Activated CD8-positive, alpha-beta T cell treated with anti-CD3 and anti-CD28 coated beads for 36 hours (primary cell): Measurements from ENCODE around the gene GALNT16. TPM values are rescaled to one million over a fixed set of nuclear protein-coding genes. Genes with fewer than 3 reads are reported as not detected.
A peak's percentile ranks its signal among the peaks of the same experiment; 100 is the strongest.

Experiments
- ATAC-seq: fragments of 200-7000 bp; cut with Tn5 transposase; one replicate; pipeline ENCODE4 v1.10.0; 2021; ENCODE audit warnings: mild to moderate bottlenecking, moderate library complexity
- CTCF ChIA-PET: fragments of 350-600 bp; sonication (Branson Sonifier 250); formaldehyde crosslinking; loops from one replicate; lab custom pipeline; 2021; ENCODE audit warnings: antibody characterized with exemption; lab: Charles Lee
- POLR2A ChIA-PET: fragments of 350-600 bp; sonication (Branson Sonifier 250); formaldehyde crosslinking; loops from one replicate; lab custom pipeline; 2021; ENCODE audit warnings: antibody characterized with exemption; lab: Charles Lee
- DNase-seq: peaks from one replicate; pipeline ENCODE4 v3.0.0-alpha.2; 2020
- H3K27ac Mint-ChIP-seq: one replicate; pipeline ENCODE4 v1.8.0; 2021; ENCODE audit warnings: mild to moderate bottlenecking, mixed read lengths
- H3K27me3 Mint-ChIP-seq: one replicate; pipeline ENCODE4 v1.8.0; 2021; ENCODE audit warnings: mixed read lengths
- H3K36me3 Mint-ChIP-seq: one replicate; pipeline ENCODE4 v1.8.0; 2021; ENCODE audit warnings: low read depth, mixed read lengths
- H3K4me1 Mint-ChIP-seq: one replicate; pipeline ENCODE4 v1.8.0; 2021; ENCODE audit warnings: low read depth, mixed read lengths
- H3K4me3 Mint-ChIP-seq: one replicate; pipeline ENCODE4 v1.8.0; 2021; ENCODE audit warnings: mild to moderate bottlenecking, moderate library complexity, mixed read lengths
- H3K9me3 Mint-ChIP-seq: one replicate; pipeline ENCODE4 v1.8.0; 2021; ENCODE audit warnings: mixed read lengths
- intact Hi-C: fragments of 100-400 bp; cut with micrococcal nuclease; formaldehyde crosslinking; loops from one replicate; pipeline ENCODE4 v1.10.0; 2022
- total RNA-seq, 2 experiments: library from RNA; stranded (reverse); gene quantifications; one replicate each; pipeline ENCODE4 v1.2.3, GENCODE V29; 2021
- TF ChIP-seq, protein P1 (sequence below): fragments of 200-600 bp; IDR thresholded peaks from one replicate; pipeline ENCODE4 v1.8.0; 2022; ENCODE audit warnings: antibody characterized with exemption, mild to moderate bottlenecking

The GALNT16 gene
- total RNA-seq, 2 experiments from 2014 or later: not detected

DNA sequence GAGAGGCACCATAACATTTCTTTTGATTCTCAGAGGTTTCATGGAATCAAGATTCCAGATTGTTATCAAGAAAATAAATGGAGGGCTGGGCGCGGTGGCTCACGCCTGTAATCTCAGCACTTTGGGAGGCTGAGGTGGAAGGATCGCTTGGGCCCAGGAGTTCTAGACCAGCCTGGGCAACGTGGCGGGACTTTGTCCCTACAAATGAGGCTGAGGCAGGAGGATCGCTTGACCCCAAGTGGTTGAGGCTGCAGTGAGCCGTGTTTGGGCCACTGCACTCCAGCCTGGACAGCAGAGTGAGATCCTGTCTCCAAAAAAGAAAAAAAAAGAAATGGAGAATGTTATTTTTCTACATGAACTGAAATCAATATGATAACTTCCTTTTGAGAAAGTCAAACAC is 139.8 kb downstream of the GALNT16 start:
- Mint-ChIP-seq H3K27ac (no peak overlapping the region), H3K36me3 (peaks cover 47% of the 10 kb centered on the region), H3K4me1 (peaks cover 55% of the 10 kb centered on the region), H3K9me3 (peaks cover 2% of the 10 kb centered on the region), H3K27me3 (no peaks in the 10 kb centered on the region), H3K4me3 (peak overlapping the region; percentile 98)
- ChIA-PET CTCF (no interaction called here), POLR2A (interaction anchor here (4.7 kb wide), 1 partner anchor 41 kb away, joined by 20 read pairs; no protein-coding TSS in a partner anchor)
- DNase-seq: no peak
- TF ChIP-seq, protein P1, sequence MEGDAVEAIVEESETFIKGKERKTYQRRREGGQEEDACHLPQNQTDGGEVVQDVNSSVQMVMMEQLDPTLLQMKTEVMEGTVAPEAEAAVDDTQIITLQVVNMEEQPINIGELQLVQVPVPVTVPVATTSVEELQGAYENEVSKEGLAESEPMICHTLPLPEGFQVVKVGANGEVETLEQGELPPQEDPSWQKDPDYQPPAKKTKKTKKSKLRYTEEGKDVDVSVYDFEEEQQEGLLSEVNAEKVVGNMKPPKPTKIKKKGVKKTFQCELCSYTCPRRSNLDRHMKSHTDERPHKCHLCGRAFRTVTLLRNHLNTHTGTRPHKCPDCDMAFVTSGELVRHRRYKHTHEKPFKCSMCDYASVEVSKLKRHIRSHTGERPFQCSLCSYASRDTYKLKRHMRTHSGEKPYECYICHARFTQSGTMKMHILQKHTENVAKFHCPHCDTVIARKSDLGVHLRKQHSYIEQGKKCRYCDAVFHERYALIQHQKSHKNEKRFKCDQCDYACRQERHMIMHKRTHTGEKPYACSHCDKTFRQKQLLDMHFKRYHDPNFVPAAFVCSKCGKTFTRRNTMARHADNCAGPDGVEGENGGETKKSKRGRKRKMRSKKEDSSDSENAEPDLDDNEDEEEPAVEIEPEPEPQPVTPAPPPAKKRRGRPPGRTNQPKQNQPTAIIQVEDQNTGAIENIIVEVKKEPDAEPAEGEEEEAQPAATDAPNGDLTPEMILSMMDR: no peak
- ATAC-seq: no peak
- intact Hi-C loops: no loop called here

DNA sequence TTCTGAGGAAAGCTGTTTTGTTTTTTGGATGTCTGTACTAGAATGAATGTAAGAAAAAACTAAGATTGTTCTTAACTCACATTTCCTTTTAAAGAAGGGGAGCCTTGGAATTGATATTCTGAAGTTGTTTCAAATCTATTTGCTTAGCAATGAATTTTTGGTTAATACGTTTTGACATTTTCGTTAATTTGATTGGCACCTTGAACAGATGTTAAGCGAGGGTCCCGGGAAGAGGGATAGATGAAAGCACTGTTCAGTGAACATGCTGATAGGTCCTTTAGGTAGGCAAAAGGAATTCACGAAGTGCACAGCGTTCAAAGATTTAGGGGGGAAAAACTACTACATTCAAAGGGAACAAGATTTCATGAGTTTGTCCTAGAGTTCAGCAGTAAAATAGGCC is 140.2 kb downstream of the GALNT16 start:
- ATAC-seq (no peak), DNase-seq (no peak)
- TF ChIP-seq, protein P1: no peak
- POLR2A ChIA-PET: no interaction called here
- H3K4me3 Mint-ChIP-seq: peak overlapping the region; percentile 98
- peaks cover 4% of the 10 kb centered on the region for H3K9me3 Mint-ChIP-seq
- H3K27ac Mint-ChIP-seq: no peak overlapping the region
- no peaks in the 10 kb centered on the region for H3K27me3 Mint-ChIP-seq
- H3K36me3 Mint-ChIP-seq: peaks cover 46% of the 10 kb centered on the region
- CTCF ChIA-PET: no interaction called here
- intact Hi-C loops: no loop called here
- peaks cover 54% of the 10 kb centered on the region for H3K4me1 Mint-ChIP-seq

DNA sequence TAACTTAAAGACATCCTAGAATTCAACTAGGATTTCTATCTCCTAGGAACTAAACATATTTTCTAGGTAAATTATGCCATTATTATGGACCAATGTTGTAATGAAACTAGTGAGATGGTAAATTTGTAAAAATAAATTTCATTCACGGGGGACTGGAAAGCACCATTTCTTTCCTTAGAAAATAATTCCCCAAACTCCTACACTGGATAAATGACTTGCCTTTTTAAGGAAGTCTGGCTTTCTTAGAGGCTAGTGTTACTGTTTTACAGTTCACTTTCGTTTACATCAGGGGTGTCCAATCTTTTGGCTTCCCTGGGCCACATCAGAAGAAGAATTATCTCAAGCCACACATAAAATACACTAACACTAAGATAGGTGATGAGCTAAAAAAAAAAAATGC is 141.9 kb downstream of the GALNT16 start:
- CTCF ChIA-PET: interaction anchor here (0.9 to 1.0 kb wide), 3 partner anchors 9 to 11 kb away, joined by 3 read pairs; no protein-coding TSS in a partner anchor
- TF ChIP-seq, protein P1: no peak
- ATAC-seq (no peak), DNase-seq (no peak)
- Mint-ChIP-seq H3K4me1 (peaks cover 48% of the 10 kb centered on the region), H3K9me3 (peaks cover 4% of the 10 kb centered on the region), H3K27me3 (no peaks in the 10 kb centered on the region), H3K27ac (no peak overlapping the region), H3K36me3 (peaks cover 30% of the 10 kb centered on the region), H3K4me3 (no peak overlapping the region)
- POLR2A ChIA-PET: interaction anchor here (1.3 kb wide), 1 partner anchor 13 kb away, joined by 3 read pairs; no protein-coding TSS in a partner anchor
- intact Hi-C loops: no loop called here

DNA sequence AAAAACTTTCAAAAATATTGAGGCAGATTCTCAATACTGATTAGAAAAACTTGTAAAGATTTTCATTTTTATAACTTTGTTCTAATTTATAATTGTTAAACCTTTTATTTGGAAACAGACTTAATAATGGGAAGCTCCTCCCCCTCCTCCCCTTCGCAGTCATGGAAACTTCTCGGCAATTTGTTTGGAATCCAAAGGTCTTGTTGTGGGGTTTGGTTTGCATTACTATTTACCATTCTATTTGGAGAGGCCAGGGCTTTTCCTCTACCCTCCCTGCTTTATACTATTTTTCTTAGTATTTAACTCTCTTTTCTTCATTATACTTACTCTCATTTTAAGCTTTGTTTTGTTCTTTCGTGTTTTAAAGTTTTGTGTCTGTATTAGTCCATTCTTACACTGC is 144.5 kb downstream of the GALNT16 start:
- TF ChIP-seq, protein P1: no peak
- H3K27me3 Mint-ChIP-seq: no peaks in the 10 kb centered on the region
- H3K36me3 Mint-ChIP-seq: peaks cover 18% of the 10 kb centered on the region
- ATAC-seq: no peak
- ChIA-PET CTCF (interaction anchor here (1.2 kb wide), 1 partner anchor 20 kb away, joined by 4 read pairs; no protein-coding TSS in a partner anchor), POLR2A (no interaction called here)
- DNase-seq: no peak
- H3K4me1 Mint-ChIP-seq: peaks cover 51% of the 10 kb centered on the region
- H3K9me3 Mint-ChIP-seq: peaks cover 4% of the 10 kb centered on the region
- H3K27ac Mint-ChIP-seq: no peak overlapping the region
- no peak overlapping the region for H3K4me3 Mint-ChIP-seq
- intact Hi-C loops: no loop called here

DNA sequence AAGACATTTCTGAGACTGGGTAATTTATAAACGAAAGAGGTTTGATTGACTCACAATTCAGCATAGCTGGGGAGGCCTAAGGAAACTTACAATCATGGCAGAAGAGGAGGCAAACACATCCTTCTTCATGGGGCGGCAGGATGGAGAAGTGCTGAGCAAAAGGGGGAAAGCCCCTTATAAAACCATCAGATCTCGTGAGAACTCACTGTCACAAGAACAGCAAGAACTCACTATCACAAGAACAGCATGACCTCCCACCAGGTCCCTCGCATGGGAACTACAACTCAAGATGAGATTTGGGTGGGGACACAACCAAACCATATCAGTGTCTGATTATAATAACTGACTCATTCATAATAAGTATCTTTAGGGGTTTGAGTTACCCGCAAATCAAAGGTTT is 144.9 kb downstream of the GALNT16 start:
- DNase-seq (no peak), ATAC-seq (no peak)
- H3K36me3 Mint-ChIP-seq: peaks cover 18% of the 10 kb centered on the region
- TF ChIP-seq, protein P1: no peak
- intact Hi-C loops: no loop called here
- H3K4me1 Mint-ChIP-seq: peaks cover 47% of the 10 kb centered on the region
- H3K9me3 Mint-ChIP-seq: peaks cover 4% of the 10 kb centered on the region
- CTCF ChIA-PET: interaction anchor here (1.2 kb wide), 1 partner anchor 20 kb away, joined by 4 read pairs; no protein-coding TSS in a partner anchor
- H3K27ac Mint-ChIP-seq: no peak overlapping the region
- no peaks in the 10 kb centered on the region for H3K27me3 Mint-ChIP-seq
- POLR2A ChIA-PET: interaction anchor here (0.6 kb wide), 2 partner anchors 63 to 372 kb away, joined by 3 to 4 read pairs; no protein-coding TSS in a partner anchor
- H3K4me3 Mint-ChIP-seq: no peak overlapping the region
